ENCODE results near the gene RAB31.

GRCh38 chr18:9841752-9842151 lies 133.7 kb downstream of the RAB31 start:
- no peak for TF ChIP-seq CTCF (IDR thresholded peaks at IDR 0.05; ENCODE audit: low read length)
- no peak for TF ChIP-seq EZH2 (IDR thresholded peaks at IDR 0.05; ENCODE audit: borderline replicate concordance, low read length)
